ENCODE measurements around the gene ALOX15.
A peak's percentile ranks its signal among the peaks of the same experiment; 100 is the strongest.
"Not testable (repeated sequence)": the region's sequence is repeated elsewhere in the genome, so short reads cannot be mapped to it uniquely, and the experiment has no call there.

ALOX15 gene

DNA sequence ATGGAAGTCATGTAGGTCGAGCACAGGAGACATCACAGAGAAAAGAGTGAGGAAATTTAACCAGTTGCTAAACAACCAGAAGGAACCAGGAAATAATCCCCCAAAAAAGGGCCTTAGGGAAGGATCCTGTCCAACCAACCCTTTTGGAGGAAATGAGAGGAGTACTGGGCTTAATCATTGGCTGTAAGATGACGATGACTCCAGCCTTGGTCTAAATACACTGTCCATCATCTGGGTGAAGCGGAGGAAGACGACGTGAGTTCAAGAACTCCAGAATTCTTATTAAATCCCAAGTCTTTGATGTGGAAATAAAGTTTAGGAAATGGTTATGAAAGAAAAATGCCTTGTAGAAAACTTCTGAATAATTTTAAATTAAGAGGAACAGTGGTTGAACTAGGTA is 11.5 kb upstream of the ALOX15 start:
- DNase-seq (ENCODE audit: low spot score) = no peak

- peak; percentile 54 for DNase-seq (ENCODE audit: low spot score)
These were observed 7.3 kb upstream of the ALOX15 start for GRCh38 chr17:4648741-4649140.

- DNase-seq (ENCODE audit: low spot score) = no peak
These were observed 4.2 kb upstream of the ALOX15 start for GRCh38 chr17:4645642-4646041.

- DNase-seq (ENCODE audit: low spot score) = no peak
These were observed 2.2 kb upstream of the ALOX15 start for GRCh38 chr17:4643676-4644075.

- DNase-seq (ENCODE audit: low spot score) = no peak
These were observed 808 bp upstream of the ALOX15 start for GRCh38 chr17:4642286-4642685.

DNA sequence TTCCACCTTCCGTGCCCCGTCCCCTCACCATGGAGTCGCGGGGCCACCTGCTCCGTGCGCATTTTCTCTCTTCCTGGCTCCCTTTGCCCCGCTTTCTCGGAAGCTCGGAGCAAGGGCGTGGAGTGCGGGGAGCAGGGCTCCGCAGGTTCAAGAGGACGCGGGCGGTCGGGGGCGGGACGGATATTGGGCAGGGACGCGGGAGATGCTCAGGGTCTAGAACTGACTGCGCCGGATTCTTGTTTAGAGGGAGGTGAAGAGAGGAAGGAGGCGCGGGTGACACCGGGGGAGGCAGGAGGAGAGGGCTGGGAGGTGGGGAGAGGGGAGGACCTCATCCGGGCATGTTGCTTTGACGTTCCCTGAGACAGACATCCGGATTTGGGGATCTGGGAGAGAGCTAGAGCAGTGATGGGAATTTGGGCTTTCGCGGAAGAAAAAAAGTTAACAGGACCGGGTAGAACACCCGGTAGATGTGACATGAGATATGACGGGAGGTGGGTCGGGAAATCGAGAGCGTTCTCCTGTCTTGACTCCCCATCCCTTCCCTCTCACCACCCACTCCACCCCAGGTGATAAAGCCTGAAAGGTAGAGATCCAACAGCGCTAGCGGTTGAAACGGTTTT is 799 bp downstream of the ALOX15 start:
- not testable (repeated sequence) for DNase-seq (ENCODE audit: low spot score)

GRCh38 chr17:4639301-4640059 is 2.0 kb downstream of the ALOX15 start:
- DNase-seq (ENCODE audit: low spot score) = not testable (repeated sequence)

- DNase-seq (ENCODE audit: low spot score) = not testable (repeated sequence)
These were observed 2.7 kb downstream of the ALOX15 start for GRCh38 chr17:4638766-4639165.

GRCh38 chr17:4636474-4637100 is 4.9 kb downstream of the ALOX15 start:
- DNase-seq (ENCODE audit: low spot score) = no peak

GRCh38 chr17:4635823-4636375 is 5.6 kb downstream of the ALOX15 start:
- no peak for DNase-seq (ENCODE audit: low spot score)

DNA sequence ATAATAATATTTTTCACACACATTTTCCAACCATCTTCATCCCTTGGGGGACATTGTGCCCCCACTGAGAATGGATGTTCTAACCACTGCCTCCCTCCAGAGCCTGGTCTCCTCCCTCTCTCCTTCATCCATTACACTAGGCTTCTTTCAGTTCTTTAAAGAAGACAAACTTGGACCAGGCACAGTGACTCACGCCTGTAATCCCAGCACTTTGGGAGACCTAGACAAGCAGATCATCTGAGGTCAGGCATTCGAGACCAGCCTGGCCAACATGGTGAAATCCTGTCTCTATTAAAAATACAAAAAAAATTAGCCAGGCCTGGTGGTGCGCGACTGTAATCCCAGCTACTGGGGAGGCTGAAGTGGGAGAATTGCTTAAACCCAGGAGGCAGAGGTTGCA is 6.5 kb downstream of the ALOX15 start:
- no peak for DNase-seq (ENCODE audit: low spot score)

DNA sequence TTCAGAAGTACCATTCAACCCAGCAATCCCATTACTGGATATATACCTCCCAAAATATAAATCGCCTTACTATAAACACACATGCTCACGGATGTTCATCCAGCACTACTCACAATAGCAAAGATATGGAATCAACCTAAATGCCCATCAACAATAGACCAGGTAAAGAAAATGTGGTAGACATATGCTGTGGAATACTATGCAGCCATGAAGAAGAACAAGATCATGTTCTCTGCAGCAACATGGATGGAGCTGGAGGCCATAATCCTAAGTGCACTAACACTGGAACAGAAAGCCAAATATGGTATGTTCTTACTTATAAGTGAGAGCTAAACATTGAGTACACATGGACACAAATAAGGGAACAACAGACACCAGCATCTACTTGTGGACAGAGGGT is 7.8 kb downstream of the ALOX15 start:
- DNase-seq (ENCODE audit: low spot score) = no peak

- no peak for DNase-seq (ENCODE audit: low spot score)
These were observed 8.9 kb downstream of the ALOX15 start for GRCh38 chr17:4632581-4632920.

GRCh38 chr17:4631836-4632580 is 9.5 kb downstream of the ALOX15 start:
- DNase-seq (ENCODE audit: low spot score) = no peak

GRCh38 chr17:4631431-4631830 is 10.0 kb downstream of the ALOX15 start:
- no peak for DNase-seq (ENCODE audit: low spot score)

- no peak for DNase-seq (ENCODE audit: low spot score)
These were observed 14.7 kb downstream of the ALOX15 start for GRCh38 chr17:4626734-4627256.

GRCh38 chr17:4625181-4625617 is 16.3 kb downstream of the ALOX15 start:
- DNase-seq (ENCODE audit: low spot score) = no peak

- DNase-seq (ENCODE audit: low spot score) = not testable (repeated sequence)
These were observed 17.0 kb downstream of the ALOX15 start for GRCh38 chr17:4624451-4624911.

DNA sequence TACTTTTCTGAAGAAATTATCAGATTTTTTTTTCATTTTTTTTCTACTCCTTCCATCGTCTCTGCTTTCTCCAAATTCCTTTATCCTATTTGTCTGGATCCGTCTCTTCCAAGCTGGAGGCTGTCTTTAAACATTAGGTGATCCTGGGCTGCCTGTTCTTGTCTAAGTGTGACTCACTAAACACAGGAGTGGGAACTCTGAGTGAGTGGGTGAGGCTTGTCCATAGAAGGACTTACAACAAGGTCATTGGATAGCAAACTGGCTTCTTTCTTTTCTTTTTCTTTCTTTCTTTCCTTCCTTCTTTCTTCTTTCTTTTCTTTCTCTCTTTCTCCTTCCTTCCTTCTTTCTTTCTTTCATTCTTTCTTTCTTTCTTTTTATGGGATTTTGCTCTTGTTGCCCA is 18.2 kb downstream of the ALOX15 start:
- no peak for DNase-seq (ENCODE audit: low spot score)

DNA sequence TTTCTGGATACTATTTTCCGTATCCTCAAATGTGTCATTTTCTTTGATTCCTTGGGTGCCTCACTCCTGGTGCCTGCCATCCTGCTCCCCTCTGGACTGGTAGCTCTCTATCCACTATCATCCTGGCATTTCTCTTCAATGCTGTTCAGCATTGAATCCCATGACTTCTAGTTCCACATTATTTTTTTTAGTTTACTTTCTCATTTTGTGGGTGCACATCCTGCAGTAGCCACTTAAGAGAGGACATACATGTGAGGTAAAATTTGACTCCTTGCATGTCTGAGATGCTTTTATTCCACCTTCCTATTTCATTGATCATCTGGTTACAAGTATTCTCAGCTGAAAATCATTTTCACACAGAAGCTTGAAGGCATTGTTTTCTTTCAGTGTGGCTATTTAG is 19.1 kb downstream of the ALOX15 start:
- no peak for DNase-seq (ENCODE audit: low spot score)

- DNase-seq (ENCODE audit: low spot score) = no peak
These were observed 20.9 kb downstream of the ALOX15 start for GRCh38 chr17:4620531-4621101.
